H1 (cell line): Measurements from ENCODE around the gene TAMALIN. TPM values are rescaled to one million over a fixed set of nuclear protein-coding genes. Genes with fewer than 3 reads are reported as not detected.

Experiments
- polyA plus RNA-seq, 7 experiments: library from polyadenylated mRNA; depleted of rRNA in 3 of 7; stranded (reverse) in 5 of 7; unstranded in 2 of 7; fragments of >200 nt in 5 of 7; fragments of 200-250 nt in 2 of 7; gene quantifications; 1 replicate in 5 of 7; 2 replicates in 1 of 7; 4 replicates in 1 of 7; pipeline versions ENCODE4 v1.2.1 to v1.2.3, GENCODE V29; 2011 to 2013; ENCODE audit warnings: missing spikeins in 2 of 7, mixed read lengths in 2 of 7
- small RNA-seq: library from polyadenylated mRNA; stranded (forward); fragments of <200 nt; extraction: miRNeasy Mini kit (QIAGEN cat#:217004); gene quantifications from one replicate; pipeline ENCODE3, GENCODE V24; 2013; ENCODE audit not compliant: insufficient read depth
- total RNA-seq: library from RNA; stranded (reverse); fragmentation: NEBNext Ultra II Directional; extraction: Animal tissue kit (Norgen Biotek cat#: 25700); gene quantifications from 2 replicates; pipeline ENCODE4 v1.2.1, GENCODE V29; 2021
- TF ChIP-seq, protein P1 (sequence below), 3 experiments: IDR thresholded peaks; 1 replicate in 2 of 3; 2 replicates in 1 of 3; pipeline versions ENCODE4 v1.5.1 to v1.6.1; 2011; ENCODE audit warnings: low read length in 3 of 3, mild to moderate bottlenecking in 3 of 3, inconsistent platforms in 2 of 3, low read depth in 1 of 3, moderate library complexity in 1 of 3; ENCODE audit not compliant: insufficient read depth in 1 of 3; ENCODE audit errors: control extremely low read depth in 1 of 3

Gene TAMALIN
- total and polyA plus RNA-seq, 2 of the 8 experiments (the other 6 are each of a cell fraction or from before 2014, with no cell fraction given), result 2.6 to 4.9 TPM

DNA sequence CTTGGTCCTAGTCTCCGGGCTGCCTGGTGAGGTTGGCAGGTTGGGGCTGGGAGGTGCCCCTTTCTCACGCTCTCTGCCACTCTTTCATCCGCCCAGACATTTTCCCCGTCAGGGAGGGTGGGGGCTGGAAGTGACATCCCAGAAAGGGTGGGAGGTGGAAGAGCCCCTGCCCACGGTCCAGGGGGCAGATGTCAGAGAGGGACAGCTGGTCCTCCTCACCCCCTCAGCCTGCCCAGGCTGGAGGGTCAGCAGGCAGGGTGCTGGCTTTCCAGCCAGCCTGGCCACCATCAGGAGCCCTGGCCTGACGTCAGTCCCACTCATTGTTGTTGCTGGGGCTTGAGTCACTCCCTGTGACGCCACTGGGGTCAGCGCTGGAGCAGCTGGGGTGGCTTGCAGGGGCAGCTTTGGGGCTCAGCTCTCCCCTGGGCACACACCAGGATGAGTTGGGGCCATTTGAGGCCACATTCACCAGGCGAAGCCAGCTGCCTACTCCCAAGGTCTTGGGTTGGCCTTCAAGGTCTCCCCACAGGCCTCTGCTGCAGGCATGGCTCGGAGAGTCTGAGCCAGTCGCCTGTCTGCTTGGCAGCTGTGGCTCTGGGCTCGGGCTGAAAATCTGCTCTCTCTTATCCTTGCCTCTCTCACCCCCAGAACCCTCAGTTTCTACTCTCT is 57.4 kb downstream of the TAMALIN start (continued):
- TF ChIP-seq, protein P1, sequence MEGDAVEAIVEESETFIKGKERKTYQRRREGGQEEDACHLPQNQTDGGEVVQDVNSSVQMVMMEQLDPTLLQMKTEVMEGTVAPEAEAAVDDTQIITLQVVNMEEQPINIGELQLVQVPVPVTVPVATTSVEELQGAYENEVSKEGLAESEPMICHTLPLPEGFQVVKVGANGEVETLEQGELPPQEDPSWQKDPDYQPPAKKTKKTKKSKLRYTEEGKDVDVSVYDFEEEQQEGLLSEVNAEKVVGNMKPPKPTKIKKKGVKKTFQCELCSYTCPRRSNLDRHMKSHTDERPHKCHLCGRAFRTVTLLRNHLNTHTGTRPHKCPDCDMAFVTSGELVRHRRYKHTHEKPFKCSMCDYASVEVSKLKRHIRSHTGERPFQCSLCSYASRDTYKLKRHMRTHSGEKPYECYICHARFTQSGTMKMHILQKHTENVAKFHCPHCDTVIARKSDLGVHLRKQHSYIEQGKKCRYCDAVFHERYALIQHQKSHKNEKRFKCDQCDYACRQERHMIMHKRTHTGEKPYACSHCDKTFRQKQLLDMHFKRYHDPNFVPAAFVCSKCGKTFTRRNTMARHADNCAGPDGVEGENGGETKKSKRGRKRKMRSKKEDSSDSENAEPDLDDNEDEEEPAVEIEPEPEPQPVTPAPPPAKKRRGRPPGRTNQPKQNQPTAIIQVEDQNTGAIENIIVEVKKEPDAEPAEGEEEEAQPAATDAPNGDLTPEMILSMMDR (IDR thresholded peaks at IDR 0.05; ENCODE audit: control extremely low read depth in 1 of 3, insufficient read depth in 1 of 3, low read depth in 1 of 3, low read length in 3 of 3), result no peak

Small RNA genes within 50 kb of the gene (small RNA-seq; reads per million reads assigned to genes)
- not detected for gene RNU6-574P

Other genes starting within 250 kb of the TAMALIN start
- 6.5 and 7.5 TPM in 2 replicates for gene FIGNL2, start 158.2 kb upstream of the TAMALIN start, total RNA-seq
- 7.1 and 10.9 TPM in 2 replicates for gene FIGNL2, start 158.2 kb upstream of the TAMALIN start, polyA plus RNA-seq (2011; rRNA removed)
- gene ANKRD33, start 118.8 kb upstream of the TAMALIN start, total RNA-seq, result 0.19 and 0.41 TPM in 2 replicates
- gene ANKRD33, start 118.8 kb upstream of the TAMALIN start, polyA plus RNA-seq (2011; rRNA removed), result 0.53 and 1.5 TPM in 2 replicates
- gene ACVRL1, start 99.4 kb upstream of the TAMALIN start, total RNA-seq, result 0.09 TPM in 1 of 2 replicates, not detected in the other
- 0.35 and 0.50 TPM in 2 replicates for gene ACVRL1, start 99.4 kb upstream of the TAMALIN start, polyA plus RNA-seq (2011; rRNA removed)
- 13.5 and 16.0 TPM in 2 replicates for gene ACVR1B, start 55.2 kb upstream of the TAMALIN start, total RNA-seq
- gene ACVR1B, start 55.2 kb upstream of the TAMALIN start, polyA plus RNA-seq (2011; rRNA removed), result 19.2 and 24.7 TPM in 2 replicates
- gene NR4A1, start 44.5 kb downstream of the TAMALIN start, total RNA-seq, result 18.7 and 19.3 TPM in 2 replicates
- gene NR4A1, start 44.5 kb downstream of the TAMALIN start, polyA plus RNA-seq (2011; rRNA removed), result 23.3 and 36.0 TPM in 2 replicates
- gene ATG101, start 63.0 kb downstream of the TAMALIN start, total RNA-seq, result 48.9 and 49.8 TPM in 2 replicates
- gene ATG101, start 63.0 kb downstream of the TAMALIN start, polyA plus RNA-seq (2011; rRNA removed), result 55.9 and 64.9 TPM in 2 replicates
- 0.28 and 0.31 TPM in 2 replicates for gene SMIM41, start 72.8 kb downstream of the TAMALIN start, total RNA-seq
- gene SMIM41, start 72.8 kb downstream of the TAMALIN start, polyA plus RNA-seq (2011; rRNA removed), result 0.91 and 0.98 TPM in 2 replicates
- gene KRT80, start 185.1 kb downstream of the TAMALIN start, total RNA-seq, result 0.08 TPM in 1 of 2 replicates, not detected in the other
- 0.05 and 0.06 TPM in 2 replicates for gene KRT80, start 185.1 kb downstream of the TAMALIN start, polyA plus RNA-seq (2011; rRNA removed)
- 13.2 and 16.5 TPM in 2 replicates for gene KRT7, start 226.3 kb downstream of the TAMALIN start, total RNA-seq
- gene KRT7, start 226.3 kb downstream of the TAMALIN start, polyA plus RNA-seq (2011; rRNA removed), result 19.0 and 25.6 TPM in 2 replicates